GM19468 (cell line): ENCODE measurements around the gene PDE4A.
A peak's percentile ranks its signal among the peaks of the same experiment; 100 is the strongest.
"Not testable (repeated sequence)": the region's sequence is repeated elsewhere in the genome, so short reads cannot be mapped to it uniquely, and the experiment has no call there.

Experiments
- ATAC-seq: cut with Tn5 transposase; IDR thresholded peaks from one replicate; pipeline ENCODE4 v1.9.1; 2021; ENCODE audit warnings: mild to moderate bottlenecking, moderate library complexity, moderate number of reproducible peaks; ENCODE audit not compliant: unreplicated experiment; ENCODE audit errors: extremely low read depth

The PDE4A gene

GRCh38 chr19:10460714-10461046, 40.3 kb downstream of the PDE4A start:
- ATAC-seq = no peak

GRCh38 chr19:10461047-10461949, 41.0 kb downstream of the PDE4A start:
- no peak for ATAC-seq

GRCh38 chr19:10462042-10462441, 41.7 kb downstream of the PDE4A start:
- ATAC-seq = not testable (repeated sequence)

- ATAC-seq = no peak
These were observed 42.2 kb downstream of the PDE4A start for GRCh38 chr19:10462557-10462956.

- no peak for ATAC-seq
These were observed 44.1 kb downstream of the PDE4A start for GRCh38 chr19:10464456-10464855.

- ATAC-seq = no peak
These were observed 46.9 kb downstream of the PDE4A start for GRCh38 chr19:10467104-10467706.

- ATAC-seq = no peak
These were observed 47.8 kb downstream of the PDE4A start for GRCh38 chr19:10468133-10468532.

- no peak for ATAC-seq
These were observed 51.6 kb downstream of the PDE4A start for GRCh38 chr19:10471909-10472308.

GRCh38 chr19:10473192-10473591, 52.9 kb downstream of the PDE4A start:
- no peak for ATAC-seq

- ATAC-seq = no peak
These were observed 54.7 kb downstream of the PDE4A start for GRCh38 chr19:10474962-10475451.

GRCh38 chr19:10478476-10478875, 58.1 kb downstream of the PDE4A start:
- no peak for ATAC-seq

- no peak for ATAC-seq
These were observed 58.6 kb downstream of the PDE4A start for GRCh38 chr19:10478903-10479384.

GRCh38 chr19:10486551-10486950, 66.2 kb downstream of the PDE4A start:
- ATAC-seq = no peak

GRCh38 chr19:10491472-10492047, 71.2 kb downstream of the PDE4A start:
- ATAC-seq = no peak

GRCh38 chr19:10497371-10497770, 77.0 kb downstream of the PDE4A start:
- no peak for ATAC-seq

- no peak for ATAC-seq
These were observed 79.4 kb downstream of the PDE4A start for GRCh38 chr19:10499550-10500246.

- ATAC-seq = no peak
These were observed 79.9 kb downstream of the PDE4A start for GRCh38 chr19:10500247-10500592.

GRCh38 chr19:10501971-10502523, 81.7 kb downstream of the PDE4A start:
- ATAC-seq = peak; percentile 2

GRCh38 chr19:10502524-10503001, 82.2 kb downstream of the PDE4A start:
- ATAC-seq = peak; percentile 79
